Thoracic aorta (tissue), 2 donors: ENCODE data around the gene WDFY3. TPM values are rescaled to one million over a fixed set of nuclear protein-coding genes. Genes with fewer than 3 reads are reported as not detected.
A peak's percentile ranks its signal among the peaks of the same experiment; 100 is the strongest.

Source experiments
- ATAC-seq: fragments of 150-250 bp; one replicate; pipeline ENCODE4 v1.8.0; 2017; ENCODE audit warnings: low read depth; ENCODE audit not compliant: insufficient number of reproducible peaks, low FRiP score
- DNase-seq: peaks from one replicate; pipeline ENCODE4 v3.0.0-alpha.2; 2020; ENCODE audit warnings: low spot score
- H3K27ac ChIP-seq, 2 donors: fragments of 200-600 bp; sonication (generic); 1 replicate in 1 of 2; 2 replicates in 1 of 2; pipeline ENCODE4 v1.5.1; 2016; ENCODE audit warnings: mild to moderate bottlenecking in 2 of 2, moderate library complexity in 2 of 2
- H3K27me3 ChIP-seq: fragments of 200-600 bp; sonication (generic); replicated peaks from 2 replicates; pipeline ENCODE4 v1.6.0; 2016; ENCODE audit warnings: mild to moderate bottlenecking; ENCODE audit not compliant: insufficient read depth
- H3K36me3 ChIP-seq: fragments of 200-600 bp; sonication (generic); one replicate; pipeline ENCODE4 v1.5.1; 2016
- H3K4me1 ChIP-seq, 2 donors: fragments of 200-600 bp; sonication (generic); 1 replicate in 1 of 2; 2 replicates in 1 of 2; pipeline versions ENCODE4 v1.5.1 to v1.6.0; 2016; ENCODE audit warnings: low read depth in 2 of 2, mild to moderate bottlenecking in 1 of 2; ENCODE audit not compliant: control insufficient read depth in 1 of 2
- H3K4me3 ChIP-seq: fragments of 200-600 bp; sonication (generic); 2 replicates; pipeline ENCODE4 v1.5.1; 2016; ENCODE audit warnings: mild to moderate bottlenecking
- H3K9me3 ChIP-seq: fragments of 200-600 bp; sonication (generic); 2 replicates; pipeline ENCODE4 v1.5.1; 2016
- total RNA-seq, 2 donors: library from RNA; depleted of rRNA; stranded (reverse); fragments of >200 nt; gene quantifications; one replicate each; pipeline versions ENCODE4 v1.1.0 to v1.2.3, GENCODE V29; 2016
- TF ChIP-seq, protein P1 (sequence below): fragments of 200-600 bp; sonication (generic); IDR thresholded peaks from one replicate; pipeline ENCODE4 v1.5.1; 2019; ENCODE audit warnings: antibody characterized with exemption

WDFY3 gene
- total RNA-seq, 2 donors from 2014 or later, result 116 to 140 TPM

DNA sequence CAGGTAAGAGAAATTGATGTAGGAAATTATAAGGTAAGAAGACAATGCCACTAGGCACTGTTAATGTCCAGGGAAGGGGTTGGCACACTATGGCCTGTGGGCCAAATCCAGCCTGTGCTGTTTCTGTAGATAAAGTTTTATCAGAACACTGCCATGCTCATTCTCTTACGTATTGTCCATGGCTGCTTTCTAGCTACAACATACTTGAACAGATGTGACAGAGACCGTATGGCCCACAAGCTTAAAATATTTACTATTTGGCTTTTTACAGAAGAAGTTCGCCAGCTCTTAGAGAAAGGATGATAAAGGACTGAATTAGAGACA is 215.6 kb downstream of the WDFY3 start:
- H3K9me3 ChIP-seq, result no peaks in the 10 kb centered on the region
- H3K36me3 ChIP-seq, result peaks cover 15% of the 10 kb centered on the region
- DNase-seq (no peak), ATAC-seq (no peak)
- TF ChIP-seq, protein P1, sequence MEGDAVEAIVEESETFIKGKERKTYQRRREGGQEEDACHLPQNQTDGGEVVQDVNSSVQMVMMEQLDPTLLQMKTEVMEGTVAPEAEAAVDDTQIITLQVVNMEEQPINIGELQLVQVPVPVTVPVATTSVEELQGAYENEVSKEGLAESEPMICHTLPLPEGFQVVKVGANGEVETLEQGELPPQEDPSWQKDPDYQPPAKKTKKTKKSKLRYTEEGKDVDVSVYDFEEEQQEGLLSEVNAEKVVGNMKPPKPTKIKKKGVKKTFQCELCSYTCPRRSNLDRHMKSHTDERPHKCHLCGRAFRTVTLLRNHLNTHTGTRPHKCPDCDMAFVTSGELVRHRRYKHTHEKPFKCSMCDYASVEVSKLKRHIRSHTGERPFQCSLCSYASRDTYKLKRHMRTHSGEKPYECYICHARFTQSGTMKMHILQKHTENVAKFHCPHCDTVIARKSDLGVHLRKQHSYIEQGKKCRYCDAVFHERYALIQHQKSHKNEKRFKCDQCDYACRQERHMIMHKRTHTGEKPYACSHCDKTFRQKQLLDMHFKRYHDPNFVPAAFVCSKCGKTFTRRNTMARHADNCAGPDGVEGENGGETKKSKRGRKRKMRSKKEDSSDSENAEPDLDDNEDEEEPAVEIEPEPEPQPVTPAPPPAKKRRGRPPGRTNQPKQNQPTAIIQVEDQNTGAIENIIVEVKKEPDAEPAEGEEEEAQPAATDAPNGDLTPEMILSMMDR, result no peak
- H3K4me3 ChIP-seq, result no peak overlapping the region
- H3K4me1 ChIP-seq, result no peaks in the 10 kb centered on the region
- H3K27ac ChIP-seq, result no peak overlapping the region
- no peaks in the 10 kb centered on the region for H3K27me3 ChIP-seq

DNA sequence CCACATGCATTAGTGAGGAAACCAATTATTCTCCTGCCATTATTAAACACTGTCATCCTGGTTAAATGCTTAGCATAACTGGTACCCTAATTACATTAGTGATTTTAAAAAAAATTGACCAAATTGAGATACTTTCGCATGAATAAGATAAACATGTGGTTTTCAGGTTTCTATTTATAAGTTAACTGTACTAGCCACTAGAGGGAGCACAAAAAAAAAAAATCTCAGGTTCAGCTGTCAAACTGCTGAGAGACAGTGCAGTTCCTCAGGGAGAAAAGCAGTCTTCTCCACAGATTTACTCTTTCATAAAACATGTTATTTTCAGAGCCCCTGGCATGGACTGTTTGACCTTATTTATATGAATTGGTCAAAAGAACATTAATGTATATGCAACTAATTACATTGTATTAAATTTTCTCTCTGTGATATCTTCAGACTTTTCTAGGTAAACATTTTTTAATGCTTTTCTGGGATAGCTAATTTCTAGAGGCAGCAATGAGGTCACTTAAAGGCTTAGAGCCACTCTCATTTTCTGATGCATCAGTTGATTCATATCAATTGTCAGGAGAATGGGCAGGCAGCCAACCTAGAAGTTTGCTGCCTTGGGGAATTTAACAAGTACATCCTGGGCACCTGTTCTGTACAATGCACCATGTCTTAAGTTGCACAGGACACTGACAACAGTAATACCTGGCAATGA is 216.1 kb downstream of the WDFY3 start:
- H3K27me3 ChIP-seq, result no peaks in the 10 kb centered on the region
- H3K9me3 ChIP-seq, result no peaks in the 10 kb centered on the region
- no peak overlapping the region for H3K27ac ChIP-seq
- TF ChIP-seq, protein P1, result peak; percentile 66
- no peak overlapping the region for H3K4me3 ChIP-seq
- H3K4me1 ChIP-seq, result no peaks in the 10 kb centered on the region
- DNase-seq, result no peak
- H3K36me3 ChIP-seq, result peaks cover 20% of the 10 kb centered on the region
- no peak for ATAC-seq

DNA sequence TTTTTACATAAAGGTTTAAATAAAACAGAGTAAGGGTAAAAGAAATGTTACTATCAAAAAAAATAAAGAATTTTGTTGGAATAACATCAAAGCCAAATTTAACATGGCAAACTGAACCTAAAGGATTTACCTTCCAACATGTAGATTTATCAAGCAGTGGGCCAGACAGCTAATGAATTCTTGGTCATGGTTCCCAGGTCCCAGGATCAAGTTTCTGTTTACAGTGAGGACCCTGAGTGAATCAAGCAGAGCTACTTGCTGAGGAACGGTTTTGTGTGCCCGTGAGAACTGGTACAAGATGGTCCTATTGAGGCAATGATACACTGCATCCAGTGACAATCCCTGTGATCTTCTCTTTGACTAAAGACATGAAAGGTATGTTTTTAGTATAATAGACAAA is 226.4 kb downstream of the WDFY3 start:
- DNase-seq, result no peak
- Histone ChIP-seq H3K9me3 (no peaks in the 10 kb centered on the region), H3K27me3 (no peaks in the 10 kb centered on the region), H3K4me3 (no peak overlapping the region), H3K27ac (no peak overlapping the region), H3K36me3 (peaks cover 29% of the 10 kb centered on the region), H3K4me1 (no peaks in the 10 kb centered on the region)
- no peak for ATAC-seq
- TF ChIP-seq, protein P1, result no peak

- Histone ChIP-seq H3K27me3 (no peaks in the 10 kb centered on the region), H3K36me3 (peaks cover 29% of the 10 kb centered on the region), H3K27ac (no peak overlapping the region), H3K9me3 (no peaks in the 10 kb centered on the region), H3K4me1 (no peaks in the 10 kb centered on the region), H3K4me3 (no peak overlapping the region)
- no peak for ATAC-seq
- TF ChIP-seq, protein P1, result no peak
- no peak for DNase-seq
Observed at GRCh38 chr4:84738622-84739021, 227.9 kb downstream of the WDFY3 start.

DNA sequence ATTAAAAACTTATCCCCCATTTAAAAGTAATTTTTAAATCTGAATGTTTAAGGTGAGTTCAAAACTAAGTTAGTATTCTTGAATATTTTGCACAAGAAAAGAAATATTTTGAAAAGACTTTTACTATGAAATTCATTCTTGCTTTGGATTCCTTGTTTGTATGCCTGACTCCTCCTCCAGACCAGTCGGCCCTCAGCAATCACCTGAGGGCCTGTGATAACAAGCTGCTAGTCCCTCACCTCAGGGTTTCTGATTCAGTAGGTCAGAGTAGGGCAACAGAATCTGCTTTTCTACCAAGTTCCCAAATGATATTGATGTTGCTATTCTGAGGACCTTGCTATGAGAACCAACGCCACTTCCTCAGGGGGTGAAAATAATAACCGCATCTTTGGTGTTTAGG is 228.8 kb downstream of the WDFY3 start:
- Histone ChIP-seq H3K4me1 (no peaks in the 10 kb centered on the region), H3K27me3 (no peaks in the 10 kb centered on the region), H3K36me3 (peaks cover 37% of the 10 kb centered on the region), H3K9me3 (no peaks in the 10 kb centered on the region), H3K27ac (no peak overlapping the region), H3K4me3 (no peak overlapping the region)
- DNase-seq (no peak), ATAC-seq (no peak)
- TF ChIP-seq, protein P1, result no peak
